Hematopoietic multipotent progenitor cell treated with erythropoietin and hydrocortisone succinate and interleukin-3 and kit ligand, for 8 days (in vitro differentiated cells): ENCODE measurements around the gene SLC6A2.
"Not testable (repeated sequence)": the region's sequence is repeated elsewhere in the genome, so short reads cannot be mapped to it uniquely, and the experiment has no call there.

Experiments
- DNase-seq: peaks from one replicate; pipeline ENCODE4 v3.0.0-alpha.2; 2015

SLC6A2 gene

GRCh38 chr16:55717326-55717725, 61.5 kb downstream of the SLC6A2 start:
- no peak for DNase-seq

- no peak for DNase-seq
These were observed 69.4 kb downstream of the SLC6A2 start for GRCh38 chr16:55725055-55725777.

- no peak for DNase-seq
These were observed 73.0 kb downstream of the SLC6A2 start for GRCh38 chr16:55728797-55729196.

- no peak for DNase-seq
These were observed 74.3 kb downstream of the SLC6A2 start for GRCh38 chr16:55730115-55730514.

DNA sequence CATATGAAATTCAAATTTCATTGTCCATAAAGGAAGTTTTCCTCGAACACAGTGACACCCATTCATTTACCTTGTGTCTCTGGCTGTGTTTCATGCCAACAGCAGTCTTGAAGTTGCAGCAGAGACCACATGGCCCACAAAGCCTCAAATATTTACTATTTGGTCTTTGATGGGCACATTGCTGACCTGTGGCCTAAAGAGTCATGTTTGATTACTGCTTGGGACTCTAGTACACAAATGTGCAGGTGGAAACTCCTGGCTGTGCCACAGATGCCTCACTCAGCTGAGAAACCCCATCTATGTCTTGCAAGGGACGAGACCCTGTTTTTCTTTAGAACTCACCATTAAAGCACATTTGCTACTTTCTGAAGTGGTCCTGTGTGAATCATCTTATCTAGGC, 76.7 kb downstream of the SLC6A2 start:
- DNase-seq, result no peak

DNA sequence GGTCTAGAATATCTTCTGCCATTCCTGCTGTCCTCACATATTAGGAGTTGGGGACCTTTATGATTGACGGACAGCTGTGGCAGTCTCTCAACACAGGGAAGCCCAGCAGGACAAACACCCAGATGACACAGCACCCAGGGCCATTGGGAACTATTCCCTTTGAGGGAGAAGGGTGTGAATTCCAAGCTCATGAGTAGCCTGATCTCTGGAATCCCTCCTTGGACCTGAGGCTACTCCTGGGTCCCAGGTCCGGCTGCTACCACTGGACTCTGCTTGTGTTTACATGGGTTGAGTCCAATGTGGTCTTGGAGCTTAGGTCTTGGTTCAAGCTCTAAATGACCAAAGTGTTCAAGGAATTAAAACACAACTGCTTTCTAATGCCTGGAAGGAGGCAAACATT, 78.9 kb downstream of the SLC6A2 start:
- no peak for DNase-seq

GRCh38 chr16:55735120-55735781, 79.5 kb downstream of the SLC6A2 start:
- DNase-seq, result no peak

DNA sequence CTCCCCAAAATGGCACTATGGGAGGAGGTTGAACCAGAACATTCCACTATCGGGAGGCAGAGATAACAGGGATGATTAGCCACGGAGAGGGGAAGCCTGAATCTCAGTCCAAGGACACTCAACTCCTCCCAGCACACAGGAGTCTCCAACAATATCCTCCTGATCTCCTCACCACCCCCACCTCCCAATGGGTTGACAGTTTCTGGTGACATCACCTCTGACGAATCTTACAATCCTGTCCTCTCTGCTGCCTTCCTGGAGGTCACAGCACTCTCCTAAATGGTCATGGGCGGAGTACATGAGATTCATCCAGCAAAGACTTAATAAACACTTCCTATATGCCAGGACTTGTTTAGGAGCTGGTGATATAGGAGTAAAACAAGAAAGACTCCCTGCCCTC, 80.9 kb downstream of the SLC6A2 start:
- no peak for DNase-seq

DNA sequence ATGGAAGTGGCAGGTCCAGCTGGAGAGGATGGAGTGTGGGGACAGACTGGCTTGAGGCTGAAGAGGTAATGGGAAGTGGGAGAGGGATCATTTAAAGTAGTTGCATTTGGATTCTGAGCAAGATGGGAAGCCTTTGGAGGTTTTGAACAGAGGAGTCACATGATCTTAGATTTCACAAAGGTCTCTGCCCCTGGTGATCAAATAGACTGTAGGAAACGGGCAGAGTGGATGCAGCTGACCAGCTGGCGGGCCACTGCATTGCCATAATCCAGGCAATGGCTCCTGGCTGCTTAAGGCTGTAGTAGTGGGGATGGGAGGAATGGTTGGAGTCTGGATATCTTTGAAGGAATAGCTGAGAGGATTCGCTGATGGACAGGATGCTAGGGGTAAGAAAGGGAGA, 81.5 kb downstream of the SLC6A2 start:
- DNase-seq, result no peak

GRCh38 chr16:55737966-55738365, 82.2 kb downstream of the SLC6A2 start:
- DNase-seq, result no peak

DNA sequence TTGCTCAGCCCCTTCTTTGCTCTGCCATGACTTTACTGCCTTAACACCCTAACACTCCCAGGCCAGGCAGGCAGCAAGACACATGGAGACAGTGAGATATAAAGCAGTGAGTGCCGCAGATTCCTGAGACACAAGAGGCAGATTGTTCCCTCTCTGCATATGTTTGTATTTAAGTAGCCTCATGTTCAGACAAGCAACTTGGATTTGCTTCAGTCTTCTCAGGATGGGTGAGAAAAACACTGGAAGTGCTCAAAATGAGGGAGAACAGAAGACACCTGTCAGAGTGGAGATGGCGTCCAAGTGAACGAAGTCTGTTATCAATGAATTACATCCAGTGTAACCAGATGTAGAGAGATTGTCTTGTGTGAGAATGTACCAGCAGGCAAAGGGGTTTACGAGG, 90.3 kb downstream of the SLC6A2 start:
- no peak for DNase-seq

DNA sequence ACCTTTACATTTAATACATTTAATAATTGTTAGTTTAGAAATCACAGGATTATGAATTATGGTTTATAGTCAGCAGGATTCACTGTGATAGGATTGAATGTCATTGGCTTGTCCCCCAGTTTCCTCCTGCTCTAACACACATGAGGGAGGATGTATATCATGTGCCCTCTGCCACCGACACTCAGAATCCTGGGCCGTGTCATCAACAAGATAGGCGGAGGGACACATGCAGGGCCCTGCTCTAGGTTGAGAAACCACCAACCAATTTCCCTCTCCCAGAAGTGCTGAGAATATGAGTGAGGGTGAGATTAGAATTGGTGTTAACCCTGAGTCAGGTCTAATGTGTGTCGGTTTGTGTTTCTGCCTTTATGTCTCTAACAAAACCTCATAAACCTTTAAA, 92.0 kb downstream of the SLC6A2 start:
- DNase-seq, result no peak

DNA sequence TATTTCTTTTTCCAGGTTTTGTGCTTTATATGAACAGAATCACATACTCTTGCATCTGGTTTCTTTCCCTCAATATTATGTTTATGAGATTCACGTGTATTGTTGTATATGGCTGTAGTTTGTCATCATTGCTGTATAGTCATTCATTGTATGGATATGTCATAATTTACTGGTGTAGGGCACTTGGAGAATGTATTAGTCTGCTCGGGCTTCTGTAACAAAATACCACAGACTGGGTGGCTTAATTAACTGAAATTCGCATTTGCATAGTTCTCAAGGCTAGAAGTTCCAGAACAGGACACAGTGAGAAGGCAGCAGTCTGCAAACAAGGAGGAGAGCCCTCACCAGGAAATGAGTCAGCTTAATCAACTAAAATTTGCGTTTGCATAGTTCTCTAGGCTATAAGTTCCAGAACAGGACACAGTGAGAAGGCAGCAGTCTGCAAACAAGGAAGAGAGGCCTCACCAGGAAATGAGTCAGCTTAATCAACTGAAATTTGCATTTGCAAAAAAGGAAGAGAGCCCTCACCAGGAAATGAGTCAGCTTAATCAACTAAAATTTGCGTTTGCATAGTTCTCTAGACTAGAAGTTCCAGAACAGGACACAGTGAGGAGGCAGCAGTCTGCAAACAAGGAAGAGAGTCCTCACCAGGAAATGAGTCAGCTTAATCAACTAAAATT, 96.8 kb downstream of the SLC6A2 start:
- DNase-seq, result peak; percentile 9

DNA sequence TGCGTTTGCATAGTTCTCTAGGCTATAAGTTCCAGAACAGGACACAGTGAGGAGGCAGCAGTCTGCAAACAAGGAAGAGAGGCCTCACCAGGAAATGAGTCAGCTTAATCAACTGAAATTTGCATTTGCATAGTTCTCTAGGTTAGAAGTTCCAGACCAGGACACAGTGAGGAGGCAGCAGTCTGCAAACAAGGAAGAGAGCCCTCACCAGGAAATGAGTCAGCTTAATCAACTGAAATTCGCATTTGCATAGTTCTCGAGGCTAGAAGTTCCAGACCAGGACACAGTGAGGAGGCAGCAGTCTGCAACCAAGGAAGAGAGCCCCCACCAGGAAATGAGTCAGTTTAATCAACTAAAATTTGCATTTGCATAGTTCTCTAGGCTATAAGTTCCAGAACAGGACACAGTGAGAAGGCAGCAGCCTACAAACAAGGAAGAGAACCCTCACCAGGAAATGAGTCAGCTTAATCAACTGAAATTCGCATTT, 97.4 kb downstream of the SLC6A2 start:
- not testable (repeated sequence) for DNase-seq
